C4-2B (cell line): ENCODE data around the gene NEGR1.

Experiments used
- ZFX ChIP-seq: fragments of 450-650 bp; IDR thresholded peaks from 2 replicates; pipeline ENCODE4 v1.6.1; 2017
- TF ChIP-seq, protein P1 (sequence below): fragments of 450-650 bp; conservative IDR thresholded peaks from 2 replicates; pipeline ENCODE4 v1.5.1; 2017; ENCODE audit warnings: mild to moderate bottlenecking

- TF ChIP-seq, protein P1, sequence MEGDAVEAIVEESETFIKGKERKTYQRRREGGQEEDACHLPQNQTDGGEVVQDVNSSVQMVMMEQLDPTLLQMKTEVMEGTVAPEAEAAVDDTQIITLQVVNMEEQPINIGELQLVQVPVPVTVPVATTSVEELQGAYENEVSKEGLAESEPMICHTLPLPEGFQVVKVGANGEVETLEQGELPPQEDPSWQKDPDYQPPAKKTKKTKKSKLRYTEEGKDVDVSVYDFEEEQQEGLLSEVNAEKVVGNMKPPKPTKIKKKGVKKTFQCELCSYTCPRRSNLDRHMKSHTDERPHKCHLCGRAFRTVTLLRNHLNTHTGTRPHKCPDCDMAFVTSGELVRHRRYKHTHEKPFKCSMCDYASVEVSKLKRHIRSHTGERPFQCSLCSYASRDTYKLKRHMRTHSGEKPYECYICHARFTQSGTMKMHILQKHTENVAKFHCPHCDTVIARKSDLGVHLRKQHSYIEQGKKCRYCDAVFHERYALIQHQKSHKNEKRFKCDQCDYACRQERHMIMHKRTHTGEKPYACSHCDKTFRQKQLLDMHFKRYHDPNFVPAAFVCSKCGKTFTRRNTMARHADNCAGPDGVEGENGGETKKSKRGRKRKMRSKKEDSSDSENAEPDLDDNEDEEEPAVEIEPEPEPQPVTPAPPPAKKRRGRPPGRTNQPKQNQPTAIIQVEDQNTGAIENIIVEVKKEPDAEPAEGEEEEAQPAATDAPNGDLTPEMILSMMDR: no peak
- no peak for TF ChIP-seq ZFX
Observed at GRCh38 chr1:71583756-71584155, 698.6 kb downstream of the NEGR1 start.
